ENCODE results near the gene DBT.
"Not testable (repeated sequence)": the region's sequence is repeated elsewhere in the genome, so short reads cannot be mapped to it uniquely, and the experiment has no call there.

GRCh38 chr1:100233566-100233965 lies 16.1 kb downstream of the DBT start:
- TF ChIP-seq CTCF (IDR thresholded peaks at IDR 0.05); ZFX (IDR thresholded peaks at IDR 0.05; ENCODE audit: borderline replicate concordance): not testable (repeated sequence)

All from 22Rv1 (cell line).